HG03039 (cell line): ENCODE data around the gene UHMK1.
"Not testable (repeated sequence)": the region's sequence is repeated elsewhere in the genome, so short reads cannot be mapped to it uniquely, and the experiment has no call there.

Experiments used
- ATAC-seq: cut with Tn5 transposase; IDR thresholded peaks from one replicate; pipeline ENCODE4 v1.9.1; 2021; ENCODE audit warnings: mild to moderate bottlenecking, moderate library complexity; ENCODE audit not compliant: unreplicated experiment

The UHMK1 gene

DNA sequence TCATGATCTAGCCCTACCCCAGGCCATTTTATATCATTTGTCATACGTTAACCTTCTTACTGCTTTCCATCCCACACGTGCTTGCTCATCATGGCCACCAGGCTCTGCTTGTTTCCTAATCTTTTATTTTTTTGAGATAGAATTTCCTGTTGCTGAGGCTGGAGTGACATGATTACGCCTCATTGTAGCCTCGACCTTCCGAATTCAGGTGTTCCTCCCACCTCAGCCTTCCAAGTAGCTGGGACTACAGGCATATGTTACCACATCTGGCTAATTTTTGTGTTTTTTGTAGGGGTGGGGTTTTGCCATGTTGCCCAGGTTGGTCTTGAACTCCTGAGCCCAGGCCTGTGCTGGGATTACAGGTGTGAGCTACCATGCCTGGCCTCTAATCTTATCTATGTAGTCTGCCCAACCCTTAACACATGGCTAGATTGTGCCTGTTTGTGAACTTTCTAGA, 67.2 kb downstream of the UHMK1 start:
- no peak for ATAC-seq

DNA sequence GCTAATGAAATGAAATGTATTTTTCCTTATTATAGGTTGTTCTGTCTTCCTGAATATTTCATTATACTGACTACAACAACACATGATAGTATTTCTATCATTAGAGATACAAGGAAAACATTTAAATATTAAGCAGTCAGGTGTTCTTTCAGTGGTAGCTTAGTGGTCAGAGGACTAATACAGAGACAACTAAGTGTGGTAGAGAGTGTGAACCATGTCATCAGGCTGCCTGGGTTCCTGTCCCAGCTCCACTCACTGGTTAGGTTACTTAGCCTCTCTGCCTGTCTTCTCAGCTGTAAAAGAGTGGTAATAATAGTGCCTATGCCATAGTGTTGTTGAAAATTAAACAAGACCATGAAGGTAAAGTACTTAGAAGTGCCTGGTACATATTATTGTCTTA, 67.8 kb downstream of the UHMK1 start:
- ATAC-seq = no peak

DNA sequence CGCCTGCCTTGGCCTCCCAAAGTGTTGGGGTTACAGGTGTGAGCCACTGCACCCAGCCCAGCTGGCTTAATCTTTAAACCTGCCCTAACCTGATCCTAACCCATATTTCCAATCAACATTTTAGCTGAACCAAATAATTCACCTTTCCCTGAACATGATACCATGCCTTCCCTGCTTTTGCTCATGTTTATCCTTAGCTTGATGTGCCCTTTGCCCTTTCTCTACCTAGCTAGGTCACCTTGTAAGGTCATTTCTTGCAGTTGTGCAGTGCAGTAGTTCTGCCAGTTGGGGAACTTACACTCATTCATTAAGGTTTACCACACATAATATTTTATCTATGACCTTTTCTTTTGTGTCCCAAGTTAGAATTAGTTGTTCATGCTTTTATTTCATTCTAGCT, 69.3 kb downstream of the UHMK1 start:
- no peak for ATAC-seq

DNA sequence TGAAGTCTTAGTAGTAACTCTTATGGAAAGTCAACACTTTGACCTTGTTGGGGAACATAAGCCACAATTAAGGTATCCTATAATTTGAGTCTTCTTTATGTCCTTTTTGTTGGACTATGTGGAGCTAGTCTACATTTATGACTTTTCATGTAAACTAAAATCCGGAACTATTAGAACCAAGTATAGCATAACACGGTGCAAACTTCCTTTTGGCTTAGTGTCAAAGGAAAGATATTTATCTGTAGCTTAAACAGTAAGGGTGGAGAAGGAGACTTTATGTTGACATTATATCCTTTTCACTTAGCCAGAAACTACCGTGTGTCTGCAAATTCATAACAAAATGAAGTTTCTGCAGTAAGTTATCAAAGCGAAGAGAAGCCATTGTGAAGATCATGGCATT, 71.2 kb downstream of the UHMK1 start:
- ATAC-seq = no peak

DNA sequence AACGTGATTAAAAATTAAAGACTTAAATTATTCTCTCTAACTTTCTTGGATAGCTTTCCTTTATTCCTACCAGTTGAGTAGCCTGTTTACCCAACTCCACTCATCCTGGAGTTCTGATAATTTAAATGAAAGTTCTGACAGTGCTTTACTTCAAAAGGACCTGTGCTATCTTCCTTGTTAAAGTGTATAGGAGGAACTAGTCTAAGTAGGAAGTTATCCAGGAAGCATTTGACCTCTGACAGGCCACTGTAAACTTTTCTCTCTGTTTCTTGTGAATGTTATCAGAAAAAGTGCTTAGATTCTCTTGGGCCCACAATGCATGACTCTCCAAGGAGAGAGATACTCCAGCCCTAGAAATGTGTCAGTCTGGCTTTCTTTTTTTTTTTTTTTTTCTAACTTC, 73.1 kb downstream of the UHMK1 start:
- no peak for ATAC-seq

DNA sequence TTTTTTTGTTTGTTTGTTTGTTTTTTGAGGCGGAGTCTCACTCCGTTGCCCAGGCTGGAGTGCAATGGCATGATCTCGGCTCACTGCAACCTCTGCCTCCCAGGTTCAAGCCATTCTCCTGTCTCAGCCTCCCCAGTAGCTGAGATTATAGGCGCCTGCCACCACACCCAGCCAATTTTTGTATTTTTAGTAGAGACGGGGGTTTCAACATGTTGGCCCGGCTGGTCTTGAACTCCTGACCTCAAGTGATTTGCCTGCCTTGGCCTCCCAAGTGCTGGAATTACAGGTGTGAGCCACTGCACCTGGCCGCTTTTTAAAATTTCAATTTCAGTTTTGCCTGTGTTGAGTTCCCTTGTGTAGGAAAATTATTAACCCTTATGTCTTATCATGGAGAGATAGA, 73.5 kb downstream of the UHMK1 start:
- not testable (repeated sequence) for ATAC-seq

DNA sequence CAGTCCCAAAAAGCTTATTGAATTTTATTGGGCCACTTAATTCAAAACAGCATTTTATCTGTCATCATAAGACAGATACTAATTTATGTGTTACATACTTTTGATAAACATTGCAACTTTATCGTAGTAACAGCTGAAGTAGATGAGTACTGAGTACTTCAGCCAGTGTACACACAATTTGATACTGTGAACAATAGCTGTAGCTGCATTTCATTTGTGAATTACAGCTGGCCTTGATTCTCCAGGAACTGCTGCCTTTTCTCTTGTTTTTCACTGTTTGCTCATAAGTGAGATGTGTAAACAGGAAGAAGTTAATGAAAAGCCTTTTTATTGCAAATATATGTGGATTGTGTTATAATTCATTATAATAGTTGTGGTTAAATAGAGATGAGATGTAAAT, 74.1 kb downstream of the UHMK1 start:
- ATAC-seq = no peak

DNA sequence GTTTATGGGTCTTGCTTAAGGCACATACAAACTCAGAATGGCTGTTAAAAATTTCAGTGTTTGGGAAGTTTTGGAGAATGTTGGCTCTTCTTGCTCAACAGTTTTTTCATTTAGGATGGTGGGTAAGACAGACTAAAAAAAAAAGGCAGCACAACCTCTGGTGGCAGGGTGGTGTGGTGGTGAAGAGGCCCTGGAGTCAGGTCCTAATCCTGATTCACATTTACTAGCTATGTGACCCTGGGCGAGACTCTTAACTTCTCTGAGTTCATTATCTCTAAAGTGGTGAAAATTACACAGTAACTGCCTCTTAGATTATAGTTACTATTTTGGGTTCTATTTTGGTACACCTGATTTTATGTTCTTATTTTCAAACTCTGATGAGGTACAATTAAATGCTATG, 75.5 kb downstream of the UHMK1 start:
- no peak for ATAC-seq

DNA sequence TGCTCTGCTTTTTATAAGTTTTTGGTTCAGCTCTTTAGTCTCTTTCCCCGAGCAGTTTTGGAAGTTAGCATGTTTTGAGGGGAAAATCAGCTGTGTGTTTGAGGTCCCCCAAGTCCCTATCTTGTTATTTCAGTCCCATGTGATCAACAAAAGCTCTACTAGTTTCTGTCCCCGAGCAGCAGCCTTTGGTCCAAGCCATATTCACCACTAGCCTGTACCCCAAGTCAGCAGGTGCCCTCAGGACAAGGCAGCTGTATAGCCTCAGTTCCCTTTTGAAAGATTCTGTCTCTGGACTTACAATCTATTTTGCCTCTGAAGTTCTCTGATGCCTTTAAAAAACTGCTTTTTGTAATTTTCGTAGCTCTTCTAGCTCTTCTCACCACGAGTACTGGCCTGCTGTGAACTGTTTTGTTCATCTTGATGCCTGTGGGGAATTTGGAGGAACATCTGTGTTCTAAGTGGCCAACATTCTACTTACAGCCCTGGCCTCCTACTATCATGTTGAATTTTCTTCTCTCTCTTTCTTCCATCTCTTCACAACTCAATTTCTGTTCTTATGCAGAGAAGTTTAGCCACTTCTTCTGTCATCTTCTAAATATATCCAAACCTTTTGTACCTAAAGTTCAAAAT, 80.6 kb downstream of the UHMK1 start:
- no peak for ATAC-seq

DNA sequence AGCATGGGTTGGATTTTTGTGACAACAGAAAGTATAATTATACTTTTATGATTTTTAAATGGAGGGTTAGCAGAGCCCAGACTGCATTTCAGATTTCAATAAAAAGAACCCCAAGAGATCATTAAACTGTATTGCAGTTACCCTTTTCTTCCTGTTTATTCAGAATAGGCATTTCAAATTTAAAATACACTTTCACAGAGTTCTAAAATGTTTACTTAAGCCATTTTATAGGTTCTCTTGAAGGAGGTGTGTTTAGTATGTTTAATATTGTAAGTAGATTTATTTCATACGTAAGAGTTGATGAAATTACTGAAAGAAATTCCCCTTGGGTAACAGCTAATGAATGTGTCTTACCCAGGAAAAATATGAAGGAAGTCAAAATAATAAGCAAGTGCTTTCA, 81.3 kb downstream of the UHMK1 start:
- ATAC-seq = no peak
